NCI-H2196 (cell line): ENCODE measurements around the gene RAPH1.
"Not testable (repeated sequence)": the region's sequence is repeated elsewhere in the genome, so short reads cannot be mapped to it uniquely, and the experiment has no call there.

ENCODE experiments used
- DNase-seq: peaks from one replicate; lab custom pipeline; 2025; ENCODE audit not compliant: unreplicated experiment; lab: John Stamatoyannopoulos, UW

RAPH1 gene

GRCh38 chr2:203438528-203438927 is 96.6 kb downstream of the RAPH1 start:
- DNase-seq: no peak

GRCh38 chr2:203437511-203437910 is 97.6 kb downstream of the RAPH1 start:
- DNase-seq: no peak

DNA sequence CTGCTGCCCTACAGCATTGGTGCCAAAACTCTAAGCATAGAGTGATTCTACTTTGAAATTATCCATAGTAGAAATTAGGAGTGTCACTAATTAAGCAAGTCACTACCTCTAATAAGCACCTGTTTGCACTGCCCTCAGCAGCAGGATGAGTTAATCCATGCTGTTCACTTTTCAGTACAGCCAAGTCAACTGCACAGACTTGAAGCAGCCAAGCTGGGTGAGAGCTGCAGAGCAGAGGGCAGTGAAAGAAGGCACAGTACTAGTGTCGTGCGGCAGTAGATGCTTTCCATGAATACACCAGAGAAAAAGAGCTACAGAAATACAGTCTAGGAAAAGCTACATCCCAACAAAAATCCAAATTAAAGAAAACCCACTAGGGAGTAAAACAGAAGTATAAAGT is 98.6 kb downstream of the RAPH1 start:
- DNase-seq: no peak

- no peak for DNase-seq
These were observed 102.3 kb downstream of the RAPH1 start for GRCh38 chr2:203432811-203433210.

DNA sequence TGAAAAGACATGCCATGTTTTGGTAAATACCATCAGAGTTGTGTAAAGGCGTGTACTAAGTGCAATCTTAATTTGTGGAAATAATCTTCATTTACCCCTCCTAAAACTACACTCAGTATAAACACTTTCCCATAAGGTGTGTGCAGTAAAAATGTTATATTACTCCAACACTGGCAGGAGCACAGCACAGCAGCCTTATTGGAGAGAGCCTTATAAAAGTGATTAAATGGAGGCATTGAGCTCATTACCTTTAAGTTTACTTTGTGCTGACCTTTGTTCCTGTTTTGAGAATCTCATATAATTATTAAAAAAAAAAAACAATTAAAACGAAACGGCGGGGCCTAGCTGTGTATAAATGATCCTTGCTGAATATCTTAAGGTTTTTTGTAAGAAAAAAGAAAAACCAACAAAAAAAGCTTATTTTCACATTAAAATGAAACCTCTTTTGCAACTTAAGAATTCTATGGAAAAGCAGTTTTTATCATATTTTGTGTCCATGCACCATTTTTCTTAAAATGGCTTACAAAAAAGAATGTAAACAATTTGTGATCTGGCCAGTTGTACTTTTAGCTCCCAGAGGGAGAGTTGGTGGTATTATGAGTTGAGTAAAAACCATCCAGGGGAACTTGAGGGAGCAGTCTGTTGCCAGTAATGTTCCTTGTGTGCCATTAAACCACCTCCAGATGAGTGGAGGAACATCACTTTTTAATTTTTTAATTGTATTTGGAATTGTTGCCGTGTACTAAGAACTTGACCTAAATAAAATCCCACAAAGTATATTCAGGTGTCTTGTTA is 103.5 kb downstream of the RAPH1 start:
- DNase-seq: no peak

DNA sequence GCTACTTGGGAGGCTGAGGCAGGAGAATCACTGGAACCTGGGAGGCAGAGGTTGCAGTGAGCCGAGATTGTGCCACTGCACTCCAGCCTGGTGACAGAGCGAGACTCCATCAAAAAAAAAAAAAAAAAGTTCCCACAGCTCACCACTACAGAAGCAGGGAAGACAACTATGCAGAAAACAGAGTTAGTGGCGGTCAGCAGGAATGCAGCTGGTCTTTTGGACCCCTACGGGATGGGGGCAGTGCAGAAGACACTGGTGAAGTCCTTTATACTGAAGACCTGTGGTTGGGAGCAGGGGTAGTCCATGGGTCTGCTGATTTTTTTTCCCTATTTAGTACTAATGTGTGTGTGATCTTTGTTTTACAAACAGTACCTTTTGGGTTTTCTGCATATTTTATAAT is 105.5 kb downstream of the RAPH1 start:
- DNase-seq: not testable (repeated sequence)

DNA sequence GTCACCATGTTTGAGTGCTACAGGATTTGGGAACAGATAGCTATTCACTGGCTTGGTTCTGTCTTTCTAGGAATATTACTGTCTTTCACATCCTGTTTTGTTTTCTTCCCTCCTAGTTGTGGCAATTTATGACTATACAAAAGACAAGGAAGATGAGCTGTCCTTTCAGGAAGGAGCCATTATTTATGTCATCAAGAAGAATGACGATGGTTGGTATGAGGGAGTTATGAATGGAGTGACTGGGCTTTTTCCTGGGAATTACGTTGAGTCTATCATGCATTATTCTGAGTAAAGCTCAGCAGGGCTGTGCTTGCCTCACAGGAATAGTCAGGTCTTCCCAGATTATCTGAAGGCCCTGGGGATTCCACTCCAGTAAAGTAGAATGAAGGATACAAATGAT is 108.0 kb downstream of the RAPH1 start:
- no peak for DNase-seq

GRCh38 chr2:203418271-203418670 is 116.8 kb downstream of the RAPH1 start:
- DNase-seq: no peak

- no peak for DNase-seq
These were observed 121.3 kb downstream of the RAPH1 start for GRCh38 chr2:203413796-203414195.

DNA sequence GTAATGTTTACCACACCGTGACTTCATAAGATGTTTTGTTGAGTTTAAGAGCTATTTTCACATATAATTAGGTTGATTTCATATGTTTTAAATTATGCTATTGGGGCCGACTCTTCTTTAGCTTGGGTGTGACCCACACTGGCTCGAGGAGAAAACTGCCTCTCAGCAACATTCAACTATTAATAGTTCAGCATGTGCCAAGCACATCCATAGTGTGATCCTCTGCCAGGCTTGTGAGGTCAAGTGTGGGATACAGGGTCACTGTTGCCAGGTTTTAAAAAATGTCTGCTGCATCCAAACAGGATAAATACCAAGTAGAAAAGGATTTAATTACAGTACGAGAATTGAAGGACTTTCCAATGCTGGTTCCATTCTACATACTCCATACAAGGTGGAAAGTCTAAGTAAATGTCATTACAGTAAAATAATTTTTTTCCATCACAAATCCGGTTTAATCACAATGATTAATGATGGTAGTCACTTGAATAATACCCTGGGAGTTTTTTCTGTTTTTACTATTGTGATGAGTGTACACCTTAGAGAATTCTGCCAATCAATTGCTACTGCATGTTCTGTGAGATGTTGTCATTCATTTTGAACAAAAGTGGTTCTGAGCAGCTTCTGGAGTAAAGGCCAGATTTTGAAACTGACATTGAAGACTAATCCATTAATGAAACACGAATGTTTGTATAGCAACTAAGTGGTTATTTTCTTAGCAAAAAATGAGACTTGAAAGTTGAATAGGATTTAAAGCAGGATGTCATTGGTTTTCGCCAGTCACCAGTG is 122.4 kb downstream of the RAPH1 start:
- peak; percentile 9 for DNase-seq

DNA sequence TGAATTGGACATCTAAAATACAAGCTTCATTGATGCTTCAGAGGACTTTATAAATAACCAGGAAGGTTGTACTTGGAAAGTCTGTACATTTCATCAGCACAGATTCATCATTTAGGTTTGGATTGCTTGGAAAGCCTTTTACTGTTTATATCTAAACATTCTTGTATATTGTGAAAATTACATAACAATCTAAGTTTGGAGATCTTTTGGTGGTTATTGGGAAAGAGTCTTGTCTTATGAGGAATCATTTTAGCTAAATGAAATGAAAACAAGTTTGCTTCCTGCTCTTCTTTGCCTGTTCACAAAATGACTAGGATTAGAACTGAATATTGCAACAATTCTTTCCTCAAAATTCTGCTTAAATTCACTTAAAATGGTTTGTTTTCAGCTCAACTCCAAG is 127.6 kb downstream of the RAPH1 start:
- DNase-seq: no peak

- no peak for DNase-seq
These were observed 130.1 kb downstream of the RAPH1 start for GRCh38 chr2:203404996-203405395.

- DNase-seq: no peak
These were observed 134.1 kb downstream of the RAPH1 start for GRCh38 chr2:203400805-203401585.

DNA sequence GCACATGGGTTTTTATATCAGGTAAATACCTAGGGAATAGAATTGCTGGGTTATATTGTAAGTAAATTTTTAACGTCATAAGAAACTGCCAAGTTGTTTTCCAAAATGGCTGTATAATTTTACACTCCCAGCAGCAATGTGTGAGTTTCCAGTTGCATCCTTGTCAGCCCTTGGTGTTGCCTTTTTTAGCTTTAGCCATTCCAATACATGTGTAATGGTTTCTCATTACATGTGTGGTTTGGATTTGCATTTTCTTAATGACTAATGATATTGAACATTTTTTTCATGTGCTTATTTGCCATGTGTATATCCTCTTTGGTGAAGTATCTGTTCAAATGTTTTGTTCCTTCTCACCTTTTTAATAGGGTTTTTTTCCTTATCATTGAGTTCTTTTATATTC is 136.1 kb downstream of the RAPH1 start:
- DNase-seq: no peak

- no peak for DNase-seq
These were observed 138.4 kb downstream of the RAPH1 start for GRCh38 chr2:203396667-203397066.

GRCh38 chr2:203395858-203396257 is 139.2 kb downstream of the RAPH1 start:
- no peak for DNase-seq

DNA sequence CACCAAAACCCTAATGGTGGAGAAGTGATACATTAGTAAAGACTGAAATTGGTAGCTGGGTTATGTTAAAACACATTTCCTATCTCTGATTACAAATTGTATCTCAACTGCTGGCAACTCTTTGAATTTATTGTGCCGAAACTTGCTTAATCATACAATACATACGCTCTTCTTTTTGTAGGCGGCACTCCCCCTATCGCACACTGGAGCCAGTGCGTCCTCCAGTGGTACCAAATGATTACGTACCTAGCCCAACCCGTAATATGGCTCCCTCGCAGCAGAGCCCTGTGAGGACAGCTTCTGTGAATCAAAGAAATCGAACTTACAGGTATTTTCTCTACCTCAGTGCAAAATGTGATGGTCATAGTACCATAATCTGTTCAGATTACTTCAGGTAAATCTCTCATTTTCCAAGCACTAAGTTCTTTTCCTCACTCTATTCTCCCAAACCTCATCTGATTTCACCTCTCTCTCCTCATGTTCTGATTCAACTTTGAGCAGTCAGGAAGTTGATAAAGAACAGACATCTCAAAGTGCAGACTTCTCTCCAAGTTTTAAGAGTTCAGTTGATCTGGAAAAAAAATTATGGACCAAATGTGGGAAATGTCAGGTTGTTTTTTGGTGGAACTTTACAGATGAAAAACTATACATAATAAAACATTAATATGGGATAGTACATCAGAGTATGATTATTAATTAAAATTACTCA is 140.4 kb downstream of the RAPH1 start:
- DNase-seq: no peak

DNA sequence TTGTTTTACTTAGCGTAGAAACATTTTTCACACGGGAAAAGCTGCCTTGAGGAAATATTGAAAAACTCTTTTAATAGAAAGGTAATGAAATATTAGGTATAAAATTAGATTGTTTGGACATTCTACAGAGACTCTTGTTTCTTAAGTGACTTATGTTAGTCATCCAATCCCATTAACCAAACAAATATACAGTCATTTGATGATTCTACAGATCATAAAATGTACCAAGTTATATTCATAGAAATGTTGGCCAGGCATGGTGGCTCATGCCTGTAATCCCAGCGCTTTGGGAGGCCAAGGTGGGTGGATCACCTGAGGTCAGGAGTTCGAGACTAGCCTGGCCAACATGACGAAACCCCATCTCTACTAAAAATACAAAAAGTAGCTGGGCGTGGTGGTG is 146.9 kb downstream of the RAPH1 start:
- not testable (repeated sequence) for DNase-seq

DNA sequence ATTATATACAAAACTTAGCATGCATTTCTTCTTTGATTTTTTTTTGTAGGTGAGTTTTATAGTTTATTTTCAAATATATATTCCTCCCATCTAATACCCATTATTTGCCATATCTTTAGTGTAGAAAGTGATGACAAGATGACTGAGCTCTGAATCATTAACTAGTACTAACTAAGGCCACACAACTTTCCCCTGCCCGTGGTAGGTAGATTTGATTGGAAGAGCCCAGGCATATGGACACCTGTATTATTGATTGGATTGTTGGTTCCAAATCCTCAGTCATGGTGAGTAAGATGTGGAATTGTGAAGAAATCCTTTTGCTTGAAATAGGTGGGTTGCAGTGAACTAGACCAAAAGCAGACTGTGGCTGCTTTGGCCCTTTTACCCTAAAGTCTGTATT is 152.1 kb downstream of the RAPH1 start:
- DNase-seq: no peak

GRCh38 chr2:203379156-203379555 is 155.9 kb downstream of the RAPH1 start:
- no peak for DNase-seq

DNA sequence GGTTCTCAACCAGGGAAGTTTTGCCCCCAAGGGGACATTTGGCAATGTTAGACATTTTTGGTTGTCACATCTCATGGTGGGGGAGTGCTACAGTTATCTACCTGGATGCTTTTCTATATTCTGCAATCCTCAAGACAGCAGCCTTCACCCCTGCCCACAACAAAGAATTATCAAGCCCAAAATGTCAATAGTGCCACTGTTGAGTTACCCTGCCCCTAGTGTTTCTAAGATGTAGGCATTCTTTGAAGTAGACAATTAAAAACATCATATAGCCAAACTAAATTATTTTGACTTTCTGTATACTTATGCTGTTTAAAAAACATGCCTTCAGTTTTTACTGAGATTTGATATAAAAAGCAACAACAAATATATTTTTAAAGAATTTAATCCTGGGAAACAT is 158.9 kb downstream of the RAPH1 start:
- no peak for DNase-seq
